Stimulated activated CD4-positive, alpha-beta T cell treated with anti-CD3 and anti-CD28 coated beads, Interleukin-12 subunit alpha, Interleukin-12 subunit beta, amount 100 ng/mL, for 24 hours (primary cell): Measurements from ENCODE around the gene MBOAT2.
"Not testable (repeated sequence)": the region's sequence is repeated elsewhere in the genome, so short reads cannot be mapped to it uniquely, and the experiment has no call there.

Experiments
- DNase-seq, 2 experiments: peaks; one replicate each; pipeline ENCODE4 v3.0.0-alpha.2; 2020; ENCODE audit warnings: low read depth in 2 of 2

Gene MBOAT2

DNA sequence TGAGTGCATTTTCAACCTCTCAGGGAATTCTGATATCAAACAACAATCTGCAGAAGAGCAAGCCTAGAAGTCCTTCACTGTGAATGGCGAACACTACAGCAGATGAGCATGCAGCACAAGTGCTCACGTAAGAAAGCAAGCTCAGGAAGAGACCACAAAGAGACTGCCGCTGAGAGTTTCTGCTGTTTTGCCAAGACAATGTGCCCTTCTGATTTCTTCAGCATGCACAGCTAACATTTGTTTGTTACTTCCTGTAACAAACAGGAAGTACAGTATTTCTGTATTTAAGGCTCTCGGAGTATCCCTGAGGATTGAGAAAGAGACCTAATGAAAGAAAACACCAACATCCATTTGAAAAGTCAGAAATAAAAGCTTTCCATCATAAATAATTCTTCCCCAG is 45.9 kb downstream of the MBOAT2 start:
- DNase-seq: no peak

DNA sequence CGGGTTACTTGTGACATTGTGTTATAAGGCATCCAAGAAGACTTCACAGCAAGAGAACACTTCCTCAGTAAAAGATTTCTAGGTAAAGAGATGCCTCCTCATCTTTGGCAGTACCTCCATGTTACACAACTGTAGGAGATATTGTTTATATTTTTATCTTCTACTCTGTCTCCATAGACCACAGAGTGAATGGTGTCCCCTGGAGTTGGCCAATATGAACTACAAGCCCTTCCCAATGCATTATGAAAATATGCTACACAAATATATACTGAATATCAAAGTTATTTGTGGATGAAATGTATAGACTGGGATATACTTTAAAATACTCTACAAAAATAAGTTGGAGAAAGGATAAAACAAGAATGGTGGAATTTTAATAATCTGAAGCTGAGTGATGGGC is 46.7 kb downstream of the MBOAT2 start:
- DNase-seq: no peak

GRCh38 chr2:8954990-8955389 is 48.5 kb downstream of the MBOAT2 start:
- no peak for DNase-seq

GRCh38 chr2:8953525-8953924 is 50.0 kb downstream of the MBOAT2 start:
- DNase-seq: no peak

- DNase-seq: no peak
Observed at GRCh38 chr2:8939486-8940114, 63.9 kb downstream of the MBOAT2 start.

- DNase-seq: no peak
Observed at GRCh38 chr2:8938384-8938783, 65.1 kb downstream of the MBOAT2 start.

GRCh38 chr2:8935982-8936381 is 67.5 kb downstream of the MBOAT2 start:
- DNase-seq: no peak

DNA sequence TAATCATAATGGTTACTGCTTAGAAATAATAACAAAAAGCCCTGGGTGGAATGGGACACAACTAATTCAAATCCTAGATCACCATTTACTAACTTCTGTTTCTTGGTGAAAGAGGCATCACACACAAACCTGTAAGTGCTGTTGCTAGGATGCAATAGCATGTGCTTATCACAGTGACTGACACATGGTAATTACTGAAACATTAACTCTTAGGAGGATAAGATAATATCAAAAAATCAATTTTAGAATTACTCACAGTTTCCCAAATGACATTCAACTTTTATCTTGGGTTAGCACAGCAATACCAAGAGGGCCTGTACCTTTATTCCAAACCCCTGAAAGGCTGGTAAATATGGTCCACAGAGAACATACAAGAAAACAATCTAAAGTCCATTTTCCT is 69.1 kb downstream of the MBOAT2 start:
- DNase-seq: no peak

DNA sequence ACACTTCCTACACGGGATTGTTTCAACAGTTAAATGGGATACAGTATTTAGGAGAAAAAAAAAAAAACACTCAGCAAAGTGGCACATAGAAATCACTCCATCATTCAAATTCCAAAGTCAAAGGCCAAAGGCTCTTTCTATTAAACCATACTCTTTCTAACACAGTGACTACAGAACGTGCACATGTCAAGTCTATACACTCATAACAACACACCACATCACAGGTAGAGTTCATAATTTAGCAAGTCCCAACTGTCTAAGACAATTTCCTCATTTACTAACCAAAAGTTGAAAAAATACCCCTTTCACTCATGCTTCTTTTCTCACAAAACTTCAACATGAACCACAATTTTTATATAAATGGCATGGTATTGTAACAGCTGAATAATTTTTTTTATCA is 70.8 kb downstream of the MBOAT2 start:
- DNase-seq: no peak

GRCh38 chr2:8930185-8930584 is 73.3 kb downstream of the MBOAT2 start:
- not testable (repeated sequence) for DNase-seq

- DNase-seq: no peak
Observed at GRCh38 chr2:8929128-8929527, 74.4 kb downstream of the MBOAT2 start.

DNA sequence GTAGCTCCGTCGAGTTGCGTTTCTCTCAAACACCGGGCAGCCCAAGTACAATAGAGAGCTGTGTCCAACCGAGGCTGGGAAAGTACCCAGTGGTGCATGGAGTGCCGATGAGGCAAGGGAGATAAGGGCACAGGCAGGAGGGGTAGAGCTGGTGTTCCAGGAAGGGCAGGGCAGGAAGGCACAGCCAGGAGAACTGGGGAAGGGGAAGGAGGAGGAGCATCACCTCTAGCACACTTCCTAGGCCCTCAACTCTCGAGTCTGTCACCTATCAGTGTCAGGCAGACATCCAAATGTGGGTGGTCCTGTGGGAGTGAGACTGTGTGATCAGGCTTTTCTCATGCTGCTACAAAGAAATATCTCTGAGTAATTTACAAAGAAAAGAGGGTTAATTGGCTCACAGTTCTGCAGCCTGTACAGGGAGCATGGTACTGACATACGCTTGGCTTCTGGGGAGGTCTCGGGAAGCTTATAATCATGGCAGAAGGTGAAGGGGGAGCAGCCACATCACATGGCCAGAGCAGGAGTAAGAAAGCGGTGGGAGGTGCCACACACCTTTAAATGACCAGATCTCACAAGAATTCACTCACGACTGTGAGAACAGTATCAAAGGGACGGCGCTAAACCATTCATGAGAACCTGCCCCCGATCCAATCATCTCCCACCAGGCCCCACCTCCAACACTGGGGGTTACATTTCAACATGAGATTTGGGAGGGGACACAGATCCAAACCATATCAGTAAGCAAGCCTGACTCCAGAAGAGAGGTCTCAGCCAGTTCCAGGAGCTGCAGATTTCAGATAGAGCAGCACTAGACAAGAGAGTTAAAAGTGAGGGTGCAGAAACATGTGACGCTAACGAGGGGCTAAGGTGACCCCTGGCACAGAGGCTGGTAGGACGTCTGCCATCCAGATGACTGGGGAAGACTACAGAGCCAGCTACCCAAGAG is 75.7 kb downstream of the MBOAT2 start:
- no peak for DNase-seq

- DNase-seq: no peak
Observed at GRCh38 chr2:8926356-8926755, 77.1 kb downstream of the MBOAT2 start.

DNA sequence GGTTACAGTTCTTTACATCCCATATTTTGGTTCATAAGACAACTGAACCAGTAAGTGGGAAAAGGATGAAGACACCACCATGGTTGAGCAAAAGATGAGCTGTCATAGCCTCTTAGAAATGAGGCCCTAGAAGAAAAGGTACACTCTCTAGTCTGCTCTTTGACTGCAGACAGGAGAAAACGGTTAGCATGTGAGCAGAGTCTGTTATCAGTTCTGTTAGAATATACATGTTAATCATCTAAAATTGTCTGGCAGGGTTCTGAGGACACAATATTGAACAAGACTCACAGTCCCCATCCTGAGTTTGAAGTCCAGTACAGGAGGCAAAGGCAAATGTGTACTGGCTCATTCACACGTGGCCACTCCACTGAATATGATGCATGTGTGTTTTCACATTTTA is 78.1 kb downstream of the MBOAT2 start:
- no peak for DNase-seq

GRCh38 chr2:8923183-8923582 is 80.3 kb downstream of the MBOAT2 start:
- DNase-seq: no peak

DNA sequence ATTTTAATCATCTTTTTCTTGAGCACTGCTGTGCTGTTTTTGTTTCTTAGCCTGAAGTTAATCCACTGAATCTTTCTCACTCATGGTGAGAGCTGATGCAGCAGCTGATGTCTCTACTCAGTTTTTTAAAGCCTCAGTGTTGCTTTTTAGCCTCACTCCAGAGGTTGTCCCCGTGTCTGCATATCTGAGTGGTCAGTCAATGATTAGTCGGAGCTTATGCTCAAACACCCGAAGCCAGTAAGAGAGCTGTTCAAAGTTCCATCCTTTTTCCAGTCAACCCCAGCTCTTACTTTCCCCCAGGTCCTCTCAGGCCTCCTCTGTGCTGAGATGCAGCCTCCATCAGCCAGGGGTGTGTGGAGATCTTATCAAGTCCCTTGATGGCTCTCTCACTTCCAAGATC is 81.1 kb downstream of the MBOAT2 start:
- DNase-seq: no peak

GRCh38 chr2:8918412-8918811 is 85.1 kb downstream of the MBOAT2 start:
- no peak for DNase-seq

DNA sequence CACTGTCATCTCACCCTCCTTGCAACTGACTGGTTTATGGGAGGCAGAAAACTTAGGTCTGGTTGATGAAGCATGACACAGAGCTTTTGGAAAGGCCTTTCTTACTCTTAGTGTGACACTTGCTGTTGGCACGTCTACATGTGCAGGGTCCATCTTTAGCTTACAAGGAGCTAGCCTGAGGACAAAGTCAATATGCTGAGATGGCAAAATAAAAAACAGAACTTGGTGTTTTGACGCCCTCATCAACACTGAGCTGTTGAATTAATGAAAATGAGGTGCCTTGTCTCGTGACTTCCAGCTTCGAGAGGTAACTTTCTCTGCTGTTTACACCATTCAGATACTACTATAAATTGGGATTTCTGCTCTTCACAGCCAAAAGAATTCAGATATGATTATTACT is 87.5 kb downstream of the MBOAT2 start:
- DNase-seq: no peak

DNA sequence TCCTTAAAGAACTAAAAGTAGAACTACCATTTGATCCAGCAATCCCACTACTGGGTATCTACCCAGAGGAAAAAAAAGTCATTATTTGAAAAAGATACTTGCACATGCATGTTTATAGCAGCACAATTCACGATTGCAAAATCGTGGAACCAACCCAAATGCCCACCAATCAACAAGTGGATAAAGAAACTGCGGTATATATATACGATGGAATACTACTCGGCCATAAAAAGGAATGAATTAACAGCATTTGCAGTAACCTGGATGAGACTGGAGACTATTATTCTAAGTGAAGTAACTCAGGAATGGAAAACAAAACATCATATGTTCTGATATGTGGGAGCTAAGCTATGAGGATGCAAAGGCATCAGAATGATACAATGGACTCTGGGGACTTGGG is 89.7 kb downstream of the MBOAT2 start:
- DNase-seq: not testable (repeated sequence)

DNA sequence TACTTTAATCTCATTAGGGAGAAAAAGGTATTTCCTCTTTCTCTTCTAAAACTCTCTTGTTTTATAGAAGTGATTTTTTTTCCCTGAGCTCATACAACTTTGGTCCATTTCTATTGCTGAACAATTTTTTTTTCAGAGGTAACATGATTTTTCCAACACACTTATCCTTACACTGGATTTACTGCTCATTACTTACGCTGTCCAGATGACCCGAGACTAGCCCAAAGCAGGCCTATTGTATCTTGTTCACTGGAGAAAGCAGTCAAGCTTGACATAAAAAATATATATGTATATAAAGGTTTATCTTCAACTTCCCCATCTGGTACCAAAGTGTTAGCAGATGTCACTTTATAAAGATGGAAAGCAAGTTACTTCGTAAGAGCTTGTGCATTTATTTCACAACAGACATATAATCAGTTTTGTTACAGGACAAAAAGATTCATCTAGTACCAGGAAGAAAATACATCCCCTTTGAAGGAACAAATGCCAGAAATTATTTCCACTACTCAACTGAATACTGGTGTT is 95.7 kb downstream of the MBOAT2 start:
- DNase-seq: no peak

DNA sequence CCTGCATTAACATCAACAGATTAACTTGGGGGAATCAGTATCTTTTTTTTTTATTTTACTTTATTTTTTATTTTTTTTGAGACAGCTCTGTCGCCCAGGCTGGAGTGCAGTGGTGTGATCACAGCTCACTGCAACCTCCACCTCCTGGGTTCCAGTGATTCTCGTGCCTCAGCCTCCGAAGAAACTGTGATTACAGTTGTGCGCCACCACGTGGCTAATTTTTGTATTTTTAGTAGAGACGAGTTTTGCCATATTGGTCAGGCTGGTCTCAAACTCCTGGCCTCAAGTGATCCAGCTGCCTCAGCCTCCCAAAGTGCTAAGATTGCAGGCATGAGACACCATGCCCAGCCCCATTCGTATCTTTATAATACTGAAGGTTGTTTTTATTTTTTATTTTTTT is 99.6 kb downstream of the MBOAT2 start:
- DNase-seq: not testable (repeated sequence)

GRCh38 chr2:8902757-8903156 is 100.7 kb downstream of the MBOAT2 start:
- DNase-seq: not testable (repeated sequence)

DNA sequence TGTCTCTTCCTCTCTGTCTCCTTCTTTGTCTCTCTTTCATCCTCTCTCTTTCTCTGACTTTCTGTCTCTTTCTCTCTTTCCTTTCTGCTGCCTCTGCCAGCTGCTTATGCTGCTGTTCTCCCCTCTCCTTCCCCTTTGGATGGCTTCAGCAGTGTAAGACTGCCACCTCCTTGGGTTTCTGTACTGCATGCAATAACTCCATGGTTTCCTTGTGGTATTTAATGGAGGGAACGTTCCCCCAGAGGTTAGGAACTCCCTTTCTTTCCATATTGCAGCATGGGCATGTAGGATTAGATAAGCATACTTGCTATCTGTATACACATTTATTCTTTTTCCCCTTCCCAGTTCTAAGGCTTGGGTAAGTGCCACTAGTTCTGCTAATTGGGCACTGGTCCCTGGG is 106.3 kb downstream of the MBOAT2 start:
- not testable (repeated sequence) for DNase-seq
